IMR-90 (cell line): ENCODE data around the gene PNKP.

Source experiments
- CEBPB ChIP-seq: IDR thresholded peaks from 2 replicates; pipeline ENCODE4 v1.6.1; 2012; ENCODE audit warnings: low read depth, low read length, improper control_type of control experiment
- CHD1 ChIP-seq: IDR thresholded peaks from 2 replicates; pipeline ENCODE4 v1.6.1; 2012; ENCODE audit warnings: low read depth, low read length, improper control_type of control experiment
- CTCF ChIP-seq: conservative IDR thresholded peaks from 2 replicates; pipeline ENCODE4 v1.5.1; 2012; ENCODE audit warnings: mild to moderate bottlenecking, low read depth, low read length, improper control_type of control experiment
- MAZ ChIP-seq: IDR thresholded peaks from 2 replicates; pipeline ENCODE4 v1.6.1; 2012; ENCODE audit warnings: low read depth, mild to moderate bottlenecking, low read length, improper control_type of control experiment, moderate library complexity, borderline replicate concordance
- MXI1 ChIP-seq: IDR thresholded peaks from 2 replicates; pipeline ENCODE4 v1.6.1; 2012; ENCODE audit warnings: low read depth, mild to moderate bottlenecking, low read length, moderate library complexity, borderline replicate concordance
- POLR2A ChIP-seq: IDR thresholded peaks from 2 replicates; pipeline ENCODE4 v1.6.1; 2012; ENCODE audit warnings: mild to moderate bottlenecking, low read depth, low read length
- RFX5 ChIP-seq: IDR thresholded peaks from 2 replicates; pipeline ENCODE4 v1.8.0; 2012; ENCODE audit warnings: low read depth, mild to moderate bottlenecking, low read length, moderate library complexity
- USF2 ChIP-seq: fragments of 150-350 bp; IDR thresholded peaks from 2 replicates; pipeline ENCODE4 v1.6.1; 2017; ENCODE audit warnings: mild to moderate bottlenecking, antibody characterized with exemption, low read length, low read depth

- no peak for TF ChIP-seq CTCF
- TF ChIP-seq RFX5 = no peak
- TF ChIP-seq MAZ = no peak
- no peak for TF ChIP-seq CEBPB
- TF ChIP-seq POLR2A = no peak
- TF ChIP-seq USF2 = no peak
- TF ChIP-seq CHD1 = no peak
- TF ChIP-seq MXI1 = no peak
Measured at GRCh38 chr19:49827034-49827433, 40.3 kb downstream of the PNKP start.
